GM12878 (cell line): ENCODE measurements around the gene HOTAIR. TPM values are rescaled to one million over a fixed set of nuclear protein-coding genes. Genes with fewer than 3 reads are reported as not detected.
A peak's percentile ranks its signal among the peaks of the same experiment; 100 is the strongest.

Source experiments
- ATAC-seq: fragments of 200-7000 bp; cut with Tn5 transposase; 3 replicates; pipeline ENCODE4 v1.9.1; 2020; ENCODE audit warnings: mild to moderate bottlenecking, moderate library complexity
- BruUV-seq: library from RNA; stranded (reverse); fragments of 400-500 nt; replicated peaks from 2 replicates; lab custom pipeline; 2021; lab: Mats Ljungman, UMichigan
- CTCF ChIA-PET: fragments of 300-600 bp; sonication (Branson Sonifier 250); formaldehyde crosslinking; extraction: SDS; loops from one replicate; lab custom pipeline; 2021; ENCODE audit warnings: inconsistent platforms; lab: Yijun Ruan, JAX
- POLR2A ChIA-PET: fragments of 350-600 bp; formaldehyde crosslinking; extraction: SDS; loops from one replicate; lab custom pipeline; 2021; ENCODE audit warnings: inconsistent platforms; lab: Charles Lee
- RAD21 ChIA-PET: fragments of 300-600 bp; sonication (Branson Sonifier 250); formaldehyde crosslinking; loops from one replicate; lab custom pipeline; 2023; ENCODE audit warnings: antibody characterized with exemption; ENCODE audit not compliant: unreplicated experiment; lab: Charles Lee
- SMC1A ChIA-PET: fragments of 300-600 bp; sonication (Branson Sonifier 250); formaldehyde crosslinking; loops from one replicate; lab custom pipeline; 2023; ENCODE audit not compliant: unreplicated experiment, uncharacterized antibody; lab: Charles Lee
- DNase-seq: peaks from one replicate; pipeline ENCODE4 v3.0.0-alpha.2; 2011; ENCODE audit warnings: low read depth, low spot score
- FAIRE-seq: peaks from 3 replicates; lab custom pipeline; 2011; peaks lifted over from hg19 to GRCh38; lab: Jason Lieb, UNC
- H2AFZ ChIP-seq: 2 replicates; pipeline ENCODE4 v1.6.0; 2011; ENCODE audit warnings: low read depth, low read length, control low read depth; ENCODE audit not compliant: control insufficient read depth
- H3K27ac ChIP-seq: 2 replicates; pipeline ENCODE4 v1.5.1; 2011; ENCODE audit warnings: control low read depth; ENCODE audit not compliant: control insufficient read depth, insufficient read depth
- H3K27me3 ChIP-seq, 2 experiments: replicated peaks in 1 of 2; 2 replicates each; pipeline versions ENCODE4 v1.6.0 to v1.6.1; 2011; ENCODE audit warnings: low read length in 1 of 2; ENCODE audit not compliant: control insufficient read depth in 2 of 2, insufficient read depth in 2 of 2
- H3K36me3 ChIP-seq, 2 experiments: 2 replicates each; pipeline ENCODE4 v1.5.1; 2011; ENCODE audit warnings: low read length in 1 of 2; ENCODE audit not compliant: control insufficient read depth in 2 of 2, insufficient read depth in 2 of 2
- H3K4me1 ChIP-seq: 2 replicates; pipeline ENCODE4 v1.6.1; 2011; ENCODE audit warnings: mild to moderate bottlenecking, low read length, moderate library complexity, mixed read lengths; ENCODE audit not compliant: control insufficient read depth, insufficient read depth
- H3K4me2 ChIP-seq: 2 replicates; pipeline ENCODE4 v1.6.0; 2011; ENCODE audit warnings: control low read depth; ENCODE audit not compliant: control insufficient read depth, insufficient read depth
- H3K4me3 ChIP-seq: fragments of 200-600 bp; sonication (generic); 2 replicates; pipeline ENCODE4 v1.5.1; 2016
- H3K79me2 ChIP-seq: 2 replicates; pipeline ENCODE4 v1.6.0; 2011; ENCODE audit warnings: low read length; ENCODE audit not compliant: control insufficient read depth, insufficient read depth
- H3K9ac ChIP-seq: 2 replicates; pipeline ENCODE4 v1.8.0; 2011; ENCODE audit warnings: low read length, control low read depth, mixed read lengths; ENCODE audit not compliant: control insufficient read depth, insufficient read depth
- H3K9me3 ChIP-seq: replicated peaks from 3 replicates; pipeline ENCODE4 v1.5.1; 2011; ENCODE audit warnings: mild to moderate bottlenecking, low read length; ENCODE audit not compliant: control insufficient read depth, insufficient read depth
- H4K20me1 ChIP-seq: 2 replicates; pipeline ENCODE4 v1.6.0; 2011; ENCODE audit not compliant: control insufficient read depth, insufficient read depth
- CHD2 ChIP-seq: IDR thresholded peaks from 2 replicates; pipeline ENCODE4 v1.6.1; 2011; ENCODE audit warnings: low read depth, low read length, improper control_type of control experiment, borderline replicate concordance
- HDAC6 ChIP-seq: fragments of 200-600 bp; sonication (generic); IDR thresholded peaks from one replicate; pipeline ENCODE4 v1.8.0; 2017; ENCODE audit warnings: antibody characterized with exemption; ENCODE audit not compliant: unreplicated experiment
- KLF5 ChIP-seq: fragments of 450-650 bp; IDR thresholded peaks from 2 replicates; pipeline ENCODE4 v1.6.1; 2014; ENCODE audit warnings: mild to moderate bottlenecking; ENCODE audit not compliant: partially characterized antibody
- MTA3 ChIP-seq: IDR thresholded peaks from 2 replicates; pipeline ENCODE4 v1.6.1; 2012; ENCODE audit warnings: low read length, inconsistent platforms, borderline replicate concordance
- NBN ChIP-seq: fragments of 450-650 bp; IDR thresholded peaks from 2 replicates; pipeline ENCODE4 v1.6.1; 2016
- RBBP5 ChIP-seq: fragments of 200-600 bp; sonication (generic); conservative IDR thresholded peaks from 2 replicates; pipeline ENCODE4 v1.6.1; 2016
- RCOR1 ChIP-seq: conservative IDR thresholded peaks from 2 replicates; pipeline ENCODE4 v1.6.1; 2012; ENCODE audit warnings: low read depth, low read length, improper control_type of control experiment
- SMAD5 ChIP-seq: IDR thresholded peaks from 2 replicates; pipeline ENCODE4 v1.6.1; 2016; ENCODE audit warnings: antibody characterized with exemption, low read depth
- SUZ12 ChIP-seq: fragments of 200-600 bp; sonication (generic); IDR thresholded peaks from one replicate; pipeline ENCODE4 v1.6.1; 2018; ENCODE audit warnings: antibody characterized with exemption, mild to moderate bottlenecking; ENCODE audit not compliant: unreplicated experiment
- ZNF24 ChIP-seq: fragments of 450-650 bp; IDR thresholded peaks from 2 replicates; pipeline ENCODE4 v1.6.1; 2017; ENCODE audit warnings: antibody characterized with exemption, mild to moderate bottlenecking
- ZNF622 ChIP-seq: fragments of 450-650 bp; IDR thresholded peaks from 2 replicates; pipeline ENCODE4 v1.6.1; 2017; ENCODE audit warnings: mild to moderate bottlenecking, inconsistent platforms
- WGBS: methylation state at CpG from one replicate; pipeline ENCODE4 v1.1.6; 2016; ENCODE audit warnings: low lambda C conversion rate; ENCODE audit not compliant: insufficient replicate concordance, insufficient coverage; ENCODE audit errors: missing lambda C conversion rate; 5-methylcytosine and 5-hydroxymethylcytosine counted together
- in situ Hi-C: fragments of 300-500 bp; cut with MboI; formaldehyde crosslinking; loops from 9 replicates; pipeline ENCODE4 v1.14.3; 2018; ENCODE audit warnings: mixed read lengths
- intact Hi-C: fragments of 100-400 bp; cut with micrococcal nuclease; formaldehyde crosslinking; loops from one replicate; pipeline ENCODE4 v1.14.2; 2022; ENCODE audit not compliant: unreplicated experiment
- polyA plus RNA-seq, 11 experiments: library from polyadenylated mRNA; depleted of rRNA in 4 of 11; unstranded in 6 of 11; stranded (reverse) in 5 of 11; fragments of >200 nt; fragmentation: Nextera tagmentation in 4 of 11; fragmentation: Illumina TruSeq in 1 of 11; extraction: Ambion mirVana in 4 of 11; extraction: Trizol in 1 of 11; gene quantifications; 1 replicate in 1 of 11; 2 replicates in 10 of 11; pipeline versions ENCODE4 v1.2.1 to v1.2.3, GENCODE V29; 2011 to 2016; ENCODE audit warnings: inconsistent platforms in 2 of 11, missing spikeins in 2 of 11, low read depth in 1 of 11
- total RNA-seq, 4 experiments: library from RNA; depleted of rRNA in 3 of 4; stranded (reverse); fragments of >200 nt in 3 of 4; fragmentation: Illumina TruSeq in 1 of 4; extraction: Trizol in 1 of 4; gene quantifications; 2 replicates each; pipeline versions ENCODE4 v1.2.1 to v1.2.3, GENCODE V29; 2013 to 2021
- TF ChIP-seq, protein P1 (sequence below): IDR thresholded peaks from 2 replicates; pipeline ENCODE4 v1.6.1; 2011; ENCODE audit warnings: borderline replicate concordance, low read depth, mild to moderate bottlenecking, moderate library complexity, low read length; ENCODE audit not compliant: insufficient read depth, poor library complexity, severe bottlenecking

Gene HOTAIR
- total and polyA plus RNA-seq, 10 of the 15 experiments (the other 5 are each of a cell fraction or from before 2014, with no cell fraction given): not detected

DNA sequence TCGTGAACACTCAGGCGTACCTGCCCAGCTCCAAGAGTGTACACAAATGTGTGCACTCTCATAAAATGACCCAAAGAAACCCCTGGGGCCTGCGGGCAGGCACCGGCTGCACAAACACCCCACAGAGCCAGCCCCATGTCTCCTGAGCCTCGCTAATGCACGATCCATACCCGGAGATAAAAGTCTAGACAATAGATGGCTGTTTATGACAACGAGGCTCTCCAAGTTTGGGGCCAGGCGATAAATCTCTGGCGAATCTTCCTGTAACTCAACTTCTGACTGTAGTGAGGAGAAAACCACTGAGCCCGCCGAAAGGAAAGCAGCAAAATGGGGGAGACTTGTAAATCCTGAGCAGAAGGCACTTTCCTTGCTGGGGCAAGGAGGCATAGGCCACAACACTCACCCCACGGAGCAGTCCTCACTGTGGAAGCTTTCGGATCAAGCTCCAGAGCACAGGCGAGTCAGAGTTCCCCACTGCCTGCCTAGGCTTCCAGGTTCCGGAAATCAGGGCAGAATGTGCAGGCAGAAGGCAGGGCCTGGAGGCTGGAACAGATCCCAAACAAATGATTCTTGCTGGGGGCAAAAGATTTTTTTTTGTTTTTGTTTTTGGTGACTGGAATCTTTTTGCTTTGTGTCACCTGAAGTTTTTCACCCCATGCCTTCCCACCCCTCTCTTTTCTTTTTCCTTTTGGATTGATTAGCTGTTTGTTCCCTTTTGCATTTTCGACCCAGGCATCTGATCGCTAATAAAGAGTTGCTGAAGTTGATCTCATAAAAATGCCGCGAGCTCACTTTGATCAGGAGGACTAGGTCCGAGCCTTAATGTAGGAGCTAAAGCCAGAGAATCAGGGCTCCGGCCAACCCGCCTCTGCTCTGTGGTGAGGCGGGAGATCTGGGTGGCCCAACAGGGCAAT is 6.3 kb downstream of the HOTAIR start:
- SMC1A ChIA-PET: no interaction called here
- ATAC-seq (no peak), DNase-seq (no peak), FAIRE-seq (no peak)
- Histone ChIP-seq H3K27ac (no peak overlapping the region), H3K27me3 (peaks cover 29 to 60% of the 10 kb centered on the region in 2 experiments), H3K36me3 (no peaks in the 10 kb centered on the region), H2AFZ (no peak overlapping the region), H3K9ac (no peak overlapping the region), H3K9me3 (no peaks in the 10 kb centered on the region; the same call in 2 of the 3 replicates), H3K4me3 (no peak overlapping the region), H4K20me1 (no peaks in the 10 kb centered on the region; the same call in 1 of the 2 replicates), H3K4me1 (no peaks in the 10 kb centered on the region), H3K79me2 (no peaks in the 10 kb centered on the region), H3K4me2 (no peak overlapping the region)
- BruUV-seq: no TSS peak
- RAD21 ChIA-PET: no interaction called here
- POLR2A ChIA-PET: no interaction called here
- CTCF ChIA-PET: interaction anchor here (0.6 kb wide), 1 partner anchor 432 kb away, joined by 3 read pairs; no protein-coding TSS in a partner anchor
- WGBS: 8% methylated on average over 24 of the region's 24 CpGs
- TF ChIP-seq ZNF622 (no peak), SUZ12 (peak; percentile 53), CHD2 (no peak)
- intact Hi-C loops: no loop called here
- in situ Hi-C loops: no loop called here

DNA sequence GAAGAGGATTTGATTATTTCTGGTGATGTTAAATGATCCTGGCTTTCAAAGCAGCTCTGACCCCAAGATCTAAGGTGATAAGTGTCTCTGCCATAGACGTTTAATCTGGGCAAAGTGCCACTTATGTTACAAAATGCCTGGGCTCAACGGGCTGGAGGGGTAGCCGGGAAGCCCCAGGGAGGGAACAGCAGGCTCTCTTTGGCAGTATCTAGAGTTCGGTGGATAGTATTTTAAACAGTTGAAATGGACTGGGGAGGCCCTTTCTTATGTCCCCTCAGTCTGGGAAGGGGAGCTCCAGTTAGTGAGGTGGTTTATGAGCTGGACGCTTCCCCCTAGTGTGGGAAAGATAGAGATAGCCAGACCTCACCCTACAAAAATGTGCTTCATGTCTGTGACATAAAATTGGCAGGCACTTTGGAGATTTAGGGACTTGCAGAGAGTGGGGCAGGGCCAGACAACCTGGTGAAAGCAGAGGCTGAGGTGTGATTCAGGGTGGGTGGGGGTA is 7.3 kb downstream of the HOTAIR start:
- no peak overlapping the region for H3K9ac ChIP-seq
- no peaks in the 10 kb centered on the region; the same call in 1 of the 2 replicates for H4K20me1 ChIP-seq
- no peak overlapping the region for H2AFZ ChIP-seq
- H3K4me3 ChIP-seq: no peak overlapping the region
- SMC1A ChIA-PET: no interaction called here
- WGBS: 21% methylated on average over 5 of the region's 5 CpGs
- intact Hi-C loops (no loop called here), in situ Hi-C loops (no loop called here)
- H3K36me3 ChIP-seq: no peaks in the 10 kb centered on the region
- no peak for FAIRE-seq
- CTCF ChIA-PET: no interaction called here
- ATAC-seq: no peak
- no peaks in the 10 kb centered on the region for H3K4me1 ChIP-seq
- no peak overlapping the region for H3K27ac ChIP-seq
- RAD21 ChIA-PET: no interaction called here
- DNase-seq: no peak
- no peaks in the 10 kb centered on the region for H3K79me2 ChIP-seq
- H3K27me3 ChIP-seq: peaks cover 28 to 57% of the 10 kb centered on the region in 2 experiments
- H3K9me3 ChIP-seq: no peaks in the 10 kb centered on the region
- no peak overlapping the region for H3K4me2 ChIP-seq
- POLR2A ChIA-PET: no interaction called here
- BruUV-seq: no TSS peak
- TF ChIP-seq RCOR1 (no peak), NBN (no peak), SMAD5 (no peak), MTA3 (no peak), HDAC6 (no peak), KLF5 (no peak), ZNF24 (no peak), SUZ12 (no peak), RBBP5 (no peak)
- TF ChIP-seq, protein P1, sequence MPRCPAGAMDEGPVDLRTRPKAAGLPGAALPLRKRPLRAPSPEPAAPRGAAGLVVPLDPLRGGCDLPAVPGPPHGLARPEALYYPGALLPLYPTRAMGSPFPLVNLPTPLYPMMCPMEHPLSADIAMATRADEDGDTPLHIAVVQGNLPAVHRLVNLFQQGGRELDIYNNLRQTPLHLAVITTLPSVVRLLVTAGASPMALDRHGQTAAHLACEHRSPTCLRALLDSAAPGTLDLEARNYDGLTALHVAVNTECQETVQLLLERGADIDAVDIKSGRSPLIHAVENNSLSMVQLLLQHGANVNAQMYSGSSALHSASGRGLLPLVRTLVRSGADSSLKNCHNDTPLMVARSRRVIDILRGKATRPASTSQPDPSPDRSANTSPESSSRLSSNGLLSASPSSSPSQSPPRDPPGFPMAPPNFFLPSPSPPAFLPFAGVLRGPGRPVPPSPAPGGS: no peak
